CD4-positive, alpha-beta memory T cell (primary cell): ENCODE results near the gene STAC3. TPM values are rescaled to one million over a fixed set of nuclear protein-coding genes. Genes with fewer than 3 reads are reported as not detected.

Experiments
- CTCF ChIA-PET: fragments of 350-600 bp; sonication (Branson Sonifier 250); formaldehyde crosslinking; loops from one replicate; lab custom pipeline; 2021; ENCODE audit warnings: inconsistent platforms; ENCODE audit not compliant: partially characterized antibody; lab: Charles Lee
- POLR2A ChIA-PET: fragments of 350-600 bp; sonication (Branson Sonifier 250); formaldehyde crosslinking; loops from one replicate; lab custom pipeline; 2021; ENCODE audit not compliant: partially characterized antibody; lab: Charles Lee
- DNase-seq, 5 donors: peaks; one replicate each; pipeline versions ENCODE4 v3.0.0 to v3.0.0-alpha.2; 2020 to 2022; ENCODE audit warnings: mixed read lengths in 1 of 5
- H3K27ac ChIP-seq: one replicate; pipeline ENCODE4 v1.7.0; 2013; ENCODE audit warnings: low read depth, low read length
- H3K27me3 ChIP-seq: 2 replicates; pipeline ENCODE4 v1.7.0; 2013; ENCODE audit warnings: mild to moderate bottlenecking, low read length, moderate library complexity; ENCODE audit not compliant: insufficient read depth
- H3K36me3 ChIP-seq: 2 replicates; pipeline ENCODE4 v1.7.0; 2013; ENCODE audit warnings: mild to moderate bottlenecking, low read length, moderate library complexity; ENCODE audit not compliant: insufficient read depth
- H3K4me1 ChIP-seq: 2 replicates; pipeline ENCODE4 v1.7.0; 2013; ENCODE audit warnings: mild to moderate bottlenecking, low read length, moderate library complexity; ENCODE audit not compliant: insufficient read depth
- H3K4me3 ChIP-seq, 2 donors: one replicate each; pipeline ENCODE4 v1.7.0; 2013; ENCODE audit warnings: low read length in 2 of 2, mild to moderate bottlenecking in 1 of 2
- H3K9me3 ChIP-seq, 2 donors: one replicate each; pipeline ENCODE4 v1.7.0; 2013; ENCODE audit warnings: low read length in 2 of 2, control low read depth in 1 of 2; ENCODE audit not compliant: control insufficient read depth in 1 of 2
- H3K27ac Mint-ChIP-seq, 7 donors: one replicate each; pipeline ENCODE4 v1.8.0; 2020 to 2021; ENCODE audit warnings: mixed read lengths in 7 of 7, mild to moderate bottlenecking in 6 of 7, inconsistent platforms in 3 of 7, moderate library complexity in 3 of 7
- H3K27me3 Mint-ChIP-seq, 2 donors: one replicate each; pipeline ENCODE4 v1.8.0; 2020 to 2021; ENCODE audit warnings: mixed read lengths in 2 of 2
- H3K36me3 Mint-ChIP-seq, 2 donors: one replicate each; pipeline ENCODE4 v1.8.0; 2020 to 2021; ENCODE audit warnings: mixed read lengths in 2 of 2, inconsistent platforms in 1 of 2, mild to moderate bottlenecking in 1 of 2
- H3K4me1 Mint-ChIP-seq, 4 donors: one replicate each; pipeline ENCODE4 v1.8.0; 2020 to 2021; ENCODE audit warnings: mixed read lengths in 4 of 4, mild to moderate bottlenecking in 1 of 4
- H3K4me3 Mint-ChIP-seq, 8 donors: one replicate each; pipeline ENCODE4 v1.8.0; 2020 to 2021; ENCODE audit warnings: mixed read lengths in 8 of 8, mild to moderate bottlenecking in 7 of 8, moderate library complexity in 6 of 8, inconsistent platforms in 3 of 8
- H3K9me3 Mint-ChIP-seq, 8 donors: one replicate each; pipeline ENCODE4 v1.8.0; 2020 to 2021; ENCODE audit warnings: mixed read lengths in 8 of 8, mild to moderate bottlenecking in 5 of 8, inconsistent platforms in 3 of 8, moderate library complexity in 1 of 8
- intact Hi-C: fragments of 100-400 bp; cut with micrococcal nuclease; formaldehyde crosslinking; loops from one replicate; pipeline ENCODE4 v1.15.1; 2023
- polyA plus RNA-seq, 2 donors: library from polyadenylated mRNA; unstranded; fragments of 300-500 nt; fragmentation: Illumina TruSeq; gene quantifications; one replicate each; pipeline ENCODE4 v1.2.3, GENCODE V29; 2021
- total RNA-seq, 2 experiments: library from RNA; stranded (reverse); gene quantifications; one replicate each; pipeline ENCODE4 v1.2.3, GENCODE V29; 2021

The STAC3 gene
- total and polyA plus RNA-seq, 4 experiments from 2014 or later, result 0.61 to 3.0 (median 2.7) TPM; not detected in 1

GRCh38 chr12:57266681-57267080, 15.7 kb upstream of the STAC3 start:
- intact Hi-C loops, result no loop called here
- peaks cover 0 to 4% (median 3%) of the 10 kb centered on the region in 4 donors for H3K4me1 Mint-ChIP-seq
- Histone ChIP-seq H3K27me3 (no peaks in the 10 kb centered on the region), H3K4me1 (no peaks in the 10 kb centered on the region), H3K9me3 (no peaks in the 10 kb centered on the region), H3K36me3 (peaks cover 39% of the 10 kb centered on the region), H3K4me3 (no peak overlapping the region), H3K27ac (no peak overlapping the region)
- H3K27ac Mint-ChIP-seq, result peak overlapping the region in 1 of 7 donors; percentile 50
- no peak for DNase-seq
- H3K9me3 Mint-ChIP-seq, result no peaks in the 10 kb centered on the region
- H3K36me3 Mint-ChIP-seq, result peaks cover 51 to 72% of the 10 kb centered on the region in 2 donors
- no peaks in the 10 kb centered on the region for H3K27me3 Mint-ChIP-seq
- no peak overlapping the region for H3K4me3 Mint-ChIP-seq
- ChIA-PET CTCF (interaction anchor here (2.2 to 5.2 kb wide), 3 partner anchors 185 to 193 kb away, joined by 9 to 43 read pairs (median 20); partner anchors contain the start of genes GLI1 and INHBE), POLR2A (no interaction called here)

DNA sequence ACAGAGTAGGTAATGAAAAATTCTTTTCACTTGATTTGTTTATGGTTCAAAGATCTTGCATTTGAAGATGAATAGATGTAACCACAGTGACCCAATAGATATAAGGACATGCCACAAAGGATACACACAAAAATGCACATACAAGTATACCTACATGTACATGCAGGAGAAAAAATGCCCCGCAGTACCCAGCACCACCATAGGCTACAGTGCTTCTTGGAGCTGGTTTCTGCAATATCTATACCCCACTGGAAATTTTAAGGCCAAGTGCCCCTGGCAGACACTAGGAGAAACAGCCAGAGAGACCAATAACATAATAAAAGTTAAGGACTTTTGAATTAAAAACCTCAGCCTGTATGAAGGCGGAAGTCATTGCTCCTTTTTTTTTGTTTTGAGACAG, 12.1 kb upstream of the STAC3 start:
- Mint-ChIP-seq H3K4me1 (peaks cover 0 to 4% (median 2%) of the 10 kb centered on the region in 4 donors), H3K4me3 (no peak overlapping the region), H3K27me3 (no peaks in the 10 kb centered on the region), H3K27ac (peak overlapping the region in 1 of 7 donors; percentile 41), H3K36me3 (peaks cover 56 to 66% of the 10 kb centered on the region in 2 donors), H3K9me3 (peaks cover 0 to 2% (median 0%) of the 10 kb centered on the region in 8 donors)
- Histone ChIP-seq H3K9me3 (no peaks in the 10 kb centered on the region), H3K4me3 (no peak overlapping the region), H3K36me3 (peaks cover 39% of the 10 kb centered on the region), H3K4me1 (no peaks in the 10 kb centered on the region), H3K27me3 (no peaks in the 10 kb centered on the region), H3K27ac (no peak overlapping the region)
- ChIA-PET CTCF (interaction anchor here (0.9 to 5.2 kb wide), 6 partner anchors 10 to 196 kb away, joined by 3 to 43 read pairs (median 12); partner anchors contain the start of genes GLI1 and STAC3), POLR2A (no interaction called here)
- DNase-seq, result no peak
- intact Hi-C loops, result loop anchor here (1.0 to 2.0 kb wide), 3 partner anchors 190 to 200 kb away; no protein-coding TSS in a partner anchor

- Histone ChIP-seq H3K36me3 (peaks cover 44% of the 10 kb centered on the region), H3K27ac (no peak overlapping the region), H3K4me3 (no peak overlapping the region), H3K4me1 (no peaks in the 10 kb centered on the region), H3K27me3 (no peaks in the 10 kb centered on the region), H3K9me3 (no peaks in the 10 kb centered on the region)
- Mint-ChIP-seq H3K4me3 (no peak overlapping the region), H3K9me3 (peaks cover 0 to 2% (median 0%) of the 10 kb centered on the region in 8 donors), H3K27ac (no peak overlapping the region), H3K4me1 (peaks cover 0 to 4% (median 2%) of the 10 kb centered on the region in 4 donors), H3K27me3 (no peaks in the 10 kb centered on the region), H3K36me3 (peaks cover 54 to 67% of the 10 kb centered on the region in 2 donors)
- intact Hi-C loops, result loop anchor here (2.0 kb wide), 2 partner anchors 191 to 201 kb away; no protein-coding TSS in a partner anchor
- no peak for DNase-seq
- ChIA-PET POLR2A (no interaction called here), CTCF (interaction anchor here (1.4 to 3.4 kb wide), 5 partner anchors 17 to 193 kb away, joined by 3 to 13 read pairs (median 11); partner anchors contain the start of gene INHBE)
These were observed 11.3 kb upstream of the STAC3 start for GRCh38 chr12:57262126-57262822.

GRCh38 chr12:57261428-57261865, 10.5 kb upstream of the STAC3 start:
- Mint-ChIP-seq H3K4me3 (no peak overlapping the region), H3K4me1 (peaks cover 0 to 4% (median 2%) of the 10 kb centered on the region in 4 donors), H3K9me3 (peaks cover 0 to 2% (median 0%) of the 10 kb centered on the region in 8 donors), H3K27me3 (no peaks in the 10 kb centered on the region), H3K36me3 (peaks cover 56 to 68% of the 10 kb centered on the region in 2 donors), H3K27ac (peak overlapping the region in 1 of 7 donors; percentile 30)
- intact Hi-C loops, result no loop called here
- Histone ChIP-seq H3K36me3 (peaks cover 42% of the 10 kb centered on the region), H3K27ac (no peak overlapping the region), H3K4me3 (no peak overlapping the region), H3K27me3 (no peaks in the 10 kb centered on the region), H3K4me1 (no peaks in the 10 kb centered on the region), H3K9me3 (no peaks in the 10 kb centered on the region)
- POLR2A ChIA-PET, result no interaction called here
- CTCF ChIA-PET, result interaction anchor here (0.5 to 2.8 kb wide), 8 partner anchors 16 to 819 kb away, joined by 3 to 13 read pairs (median 6); partner anchors contain the start of genes INHBE and SHMT2
- no peak for DNase-seq

GRCh38 chr12:57260366-57260765, 9.4 kb upstream of the STAC3 start:
- H3K9me3 Mint-ChIP-seq, result peaks cover 0 to 2% (median 0%) of the 10 kb centered on the region in 8 donors
- no peak overlapping the region for H3K27ac Mint-ChIP-seq
- H3K4me3 ChIP-seq, result no peak overlapping the region
- ChIA-PET CTCF (interaction anchor here (1.8 to 2.8 kb wide), 3 partner anchors 15 to 193 kb away, joined by 3 to 13 read pairs (median 8); no protein-coding TSS in a partner anchor), POLR2A (no interaction called here)
- peaks cover 0 to 4% (median 2%) of the 10 kb centered on the region in 4 donors for H3K4me1 Mint-ChIP-seq
- H3K27me3 Mint-ChIP-seq, result no peaks in the 10 kb centered on the region
- H3K4me3 Mint-ChIP-seq, result no peak overlapping the region
- no peak overlapping the region for H3K27ac ChIP-seq
- intact Hi-C loops, result no loop called here
- no peaks in the 10 kb centered on the region for H3K9me3 ChIP-seq
- peaks cover 51% of the 10 kb centered on the region for H3K36me3 ChIP-seq
- H3K4me1 ChIP-seq, result no peaks in the 10 kb centered on the region
- peaks cover 66 to 75% of the 10 kb centered on the region in 2 donors for H3K36me3 Mint-ChIP-seq
- H3K27me3 ChIP-seq, result no peaks in the 10 kb centered on the region
- no peak for DNase-seq

GRCh38 chr12:57258977-57259970, 8.3 kb upstream of the STAC3 start:
- H3K4me1 ChIP-seq, result no peaks in the 10 kb centered on the region
- CTCF ChIA-PET, result no interaction called here
- H3K27me3 Mint-ChIP-seq, result no peaks in the 10 kb centered on the region
- H3K27me3 ChIP-seq, result no peaks in the 10 kb centered on the region
- peaks cover 62 to 75% of the 10 kb centered on the region in 2 donors for H3K36me3 Mint-ChIP-seq
- peaks cover 0 to 2% (median 0%) of the 10 kb centered on the region in 8 donors for H3K9me3 Mint-ChIP-seq
- H3K9me3 ChIP-seq, result no peaks in the 10 kb centered on the region
- peaks cover 0 to 4% (median 2%) of the 10 kb centered on the region in 4 donors for H3K4me1 Mint-ChIP-seq
- no peak for DNase-seq
- no peak overlapping the region for H3K4me3 ChIP-seq
- no peak overlapping the region for H3K27ac ChIP-seq
- POLR2A ChIA-PET, result no interaction called here
- H3K4me3 Mint-ChIP-seq, result no peak overlapping the region
- intact Hi-C loops, result no loop called here
- no peak overlapping the region for H3K27ac Mint-ChIP-seq
- peaks cover 55% of the 10 kb centered on the region for H3K36me3 ChIP-seq
